Measurements from ENCODE around the gene SCEL.
A peak's percentile ranks its signal among the peaks of the same experiment; 100 is the strongest.
"Not testable (repeated sequence)": the region's sequence is repeated elsewhere in the genome, so short reads cannot be mapped to it uniquely, and the experiment has no call there.

SCEL gene

GRCh38 chr13:77535448-77535847 lies at the start of gene SCEL:
Gene SCEL (plus strand): TSS chr13:77535706. CDS start chr13:77555876, 20,170 bp downstream.
- no peak for DNase-seq (ENCODE audit: low read depth)

GRCh38 chr13:77489566-77490337 lies 45.8 kb upstream of the SCEL start:
- DNase-seq (ENCODE audit: low read depth), result no peak

DNA sequence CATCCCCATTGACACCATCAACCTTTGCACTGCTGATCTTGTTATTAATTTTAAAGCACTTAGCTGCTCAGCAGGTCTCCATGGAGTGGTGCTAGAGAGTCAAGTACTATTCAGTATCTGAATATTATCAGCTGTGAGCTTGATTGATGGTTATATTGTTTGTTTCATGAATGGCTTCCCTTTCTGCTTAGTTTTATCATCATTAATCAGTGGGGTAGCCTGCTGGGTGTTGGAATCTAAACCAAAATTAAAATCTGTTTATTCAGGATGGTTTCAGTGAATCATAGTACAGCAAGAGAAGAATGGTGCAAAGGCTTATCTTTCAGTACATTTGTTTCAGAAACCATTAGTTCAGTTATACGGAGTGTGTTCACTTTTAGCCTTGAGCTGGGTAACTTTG lies 42.5 kb upstream of the SCEL start:
- DNase-seq (ENCODE audit: low read depth), result no peak

DNA sequence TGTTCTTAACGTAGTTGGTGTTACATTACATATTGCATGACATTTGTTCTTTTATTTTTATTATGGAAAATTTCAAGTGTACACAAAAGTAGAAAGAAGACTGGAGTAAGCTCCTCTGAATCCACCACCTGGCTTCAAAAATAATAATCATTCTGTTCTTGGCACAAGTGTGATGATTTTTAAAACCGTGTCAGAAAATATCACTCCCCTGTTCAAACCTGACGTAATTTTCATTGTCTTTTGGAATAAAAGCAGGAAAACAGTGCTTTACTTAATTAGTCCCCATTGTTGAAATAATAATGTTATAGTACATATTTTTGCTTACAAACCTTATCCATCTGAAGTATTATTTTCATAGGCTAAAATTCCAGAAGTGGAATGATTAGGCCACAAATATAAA lies 41.3 kb upstream of the SCEL start:
- DNase-seq (ENCODE audit: low read depth), result no peak

- no peak for DNase-seq (ENCODE audit: low read depth)
These were observed 38.2 kb upstream of the SCEL start for GRCh38 chr13:77497350-77497749.

DNA sequence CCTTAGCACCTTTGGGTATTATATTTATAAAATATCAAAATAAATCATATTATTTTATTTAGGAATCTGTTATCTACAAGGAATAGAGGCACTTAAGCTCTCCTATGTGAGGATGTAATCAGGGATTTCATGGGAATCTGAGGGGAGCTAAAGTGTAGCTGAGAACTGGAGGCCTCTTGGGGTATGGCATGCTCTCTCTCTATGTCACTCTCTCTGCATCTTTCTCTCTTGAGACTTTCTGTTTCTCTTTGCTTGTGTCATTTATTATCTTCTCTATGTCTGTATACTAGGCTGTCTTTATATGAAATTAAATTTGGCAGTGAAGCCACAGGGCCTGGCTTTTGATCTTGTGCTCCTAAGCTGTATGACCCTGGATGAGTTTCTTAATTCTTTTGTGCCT lies 37.7 kb upstream of the SCEL start:
- DNase-seq (ENCODE audit: low read depth), result no peak

DNA sequence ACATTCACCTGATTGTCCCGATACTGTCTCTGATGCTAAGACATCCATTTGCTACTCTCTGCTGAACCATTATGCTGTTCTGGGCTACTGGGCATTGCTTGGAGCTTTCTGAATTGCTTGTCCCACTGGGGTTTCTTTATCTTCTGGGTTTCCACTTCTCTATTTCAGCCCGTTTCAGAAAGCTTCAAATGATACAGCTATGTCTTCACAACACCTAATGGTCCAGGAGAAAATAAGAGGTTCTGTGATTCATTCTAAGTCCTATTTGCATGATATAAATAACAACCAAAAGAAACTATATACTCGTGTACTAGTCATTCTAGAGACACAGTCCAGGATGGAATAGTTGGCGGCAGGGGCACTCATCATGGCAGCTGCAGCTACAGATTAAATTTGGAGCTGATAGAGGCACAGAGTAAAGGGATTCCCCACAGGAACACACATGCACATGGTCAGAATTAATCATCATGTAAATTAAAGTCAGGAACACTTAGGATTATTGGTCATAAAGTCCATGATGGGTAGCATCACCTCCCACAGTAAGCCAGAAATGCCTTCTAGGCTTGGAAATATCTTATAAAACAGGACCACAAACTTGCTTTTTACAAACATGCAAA lies 33.3 kb upstream of the SCEL start:
- no peak for DNase-seq (ENCODE audit: low read depth)

- no peak for DNase-seq (ENCODE audit: low read depth)
These were observed 32.1 kb upstream of the SCEL start for GRCh38 chr13:77503398-77503797.

- no peak for DNase-seq (ENCODE audit: low read depth)
These were observed 28.6 kb upstream of the SCEL start for GRCh38 chr13:77506874-77507273.

GRCh38 chr13:77507931-77508776 lies 27.4 kb upstream of the SCEL start:
- peak; percentile 79 for DNase-seq (ENCODE audit: low read depth)

- DNase-seq (ENCODE audit: low read depth), result no peak
These were observed 26.4 kb upstream of the SCEL start for GRCh38 chr13:77508959-77509620.

- no peak for DNase-seq (ENCODE audit: low read depth)
These were observed 25.4 kb upstream of the SCEL start for GRCh38 chr13:77510156-77510555.

DNA sequence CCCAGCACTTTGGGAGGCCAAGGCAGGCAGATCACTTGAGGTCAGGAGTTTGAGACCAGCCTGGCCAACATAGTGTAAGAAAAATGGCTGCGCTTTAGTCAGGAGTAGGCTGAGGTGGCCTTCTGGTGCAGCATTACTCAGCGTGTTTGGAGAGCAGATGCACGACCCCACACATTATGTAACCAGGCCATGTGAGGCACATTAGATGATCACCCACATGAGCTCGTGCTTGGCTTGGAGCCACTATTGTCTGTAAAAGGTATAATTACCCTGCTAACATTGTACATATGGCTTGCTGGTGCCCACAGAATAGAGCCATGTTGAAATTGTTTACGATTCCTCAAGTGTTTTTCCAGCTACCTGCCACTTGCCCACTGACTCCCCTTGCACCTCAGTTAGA lies 24.0 kb upstream of the SCEL start:
- DNase-seq (ENCODE audit: low read depth), result no peak

- DNase-seq (ENCODE audit: low read depth), result no peak
These were observed 21.7 kb upstream of the SCEL start for GRCh38 chr13:77513719-77514335.

GRCh38 chr13:77514336-77514726 lies 21.2 kb upstream of the SCEL start:
- DNase-seq (ENCODE audit: low read depth), result no peak

DNA sequence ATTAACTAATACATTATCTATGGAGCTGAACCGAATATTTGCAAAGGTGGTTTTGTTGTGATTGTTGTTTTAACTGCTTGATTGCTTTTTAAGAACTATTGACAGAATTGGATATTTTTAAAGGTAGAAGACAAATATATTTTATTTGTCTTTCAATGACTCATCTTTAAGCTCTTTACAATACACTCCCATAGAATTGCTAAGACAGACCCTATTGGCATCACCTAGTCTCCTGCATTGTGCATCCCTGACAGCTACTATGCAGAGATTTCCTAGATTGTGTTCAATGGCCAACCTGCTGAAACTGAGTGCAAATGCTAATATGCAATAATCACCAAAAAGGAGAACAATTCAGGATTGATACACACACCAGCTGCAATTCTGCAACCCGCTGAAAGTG lies 19.7 kb upstream of the SCEL start:
- no peak for DNase-seq (ENCODE audit: low read depth)

- DNase-seq (ENCODE audit: low read depth), result no peak
These were observed 19.1 kb upstream of the SCEL start for GRCh38 chr13:77516342-77516789.

DNA sequence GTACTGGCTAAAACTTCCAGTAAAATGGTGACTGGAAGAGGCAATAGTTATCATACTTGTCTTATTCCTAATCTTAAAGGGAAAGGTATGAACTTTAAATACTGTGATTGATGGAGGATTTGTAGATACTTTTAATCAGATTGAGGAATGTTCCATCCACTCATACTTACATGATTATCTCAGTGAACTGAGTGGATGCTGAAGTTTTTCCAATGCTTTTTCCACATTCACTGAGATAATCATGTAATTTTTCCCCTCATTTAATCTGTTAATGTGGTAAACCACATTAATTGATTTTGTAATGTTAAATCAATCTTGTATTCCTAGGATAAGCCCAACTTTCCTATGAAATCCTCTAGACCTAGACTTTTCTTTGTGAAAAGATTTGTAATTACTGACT lies 17.2 kb upstream of the SCEL start:
- no peak for DNase-seq (ENCODE audit: low read depth)

DNA sequence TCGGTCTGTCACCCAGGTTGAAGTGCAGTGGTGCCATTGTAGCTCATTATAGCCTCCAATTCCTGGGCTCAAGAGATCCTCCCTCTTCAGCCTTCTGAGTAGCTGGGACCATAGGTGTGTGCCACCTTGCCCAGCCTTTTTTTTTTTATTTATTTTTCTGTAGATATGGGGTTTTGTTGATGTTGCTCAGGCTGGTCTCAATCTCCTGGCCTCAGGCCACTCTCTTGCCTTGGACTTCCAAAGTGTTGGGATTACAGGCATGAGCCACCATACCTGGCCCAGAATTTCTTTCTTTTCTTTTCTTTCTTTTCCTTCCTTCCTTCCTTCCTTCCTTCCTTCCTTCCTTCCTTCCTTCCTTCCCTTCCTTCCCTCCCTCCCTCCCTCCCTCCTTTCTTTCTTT lies 16.1 kb upstream of the SCEL start:
- not testable (repeated sequence) for DNase-seq (ENCODE audit: low read depth)

- DNase-seq (ENCODE audit: low read depth), result no peak
These were observed 15.7 kb upstream of the SCEL start for GRCh38 chr13:77519808-77520207.

- no peak for DNase-seq (ENCODE audit: low read depth)
These were observed 14.3 kb upstream of the SCEL start for GRCh38 chr13:77521194-77521593.

Data from non-pigmented ciliary epithelial cell (primary cell).